HG03571 (cell line): ENCODE data around the gene NRXN3.

ENCODE experiments used
- ATAC-seq: cut with Tn5 transposase; IDR thresholded peaks from one replicate; pipeline ENCODE4 v1.9.1; 2021; ENCODE audit not compliant: unreplicated experiment

Gene NRXN3

GRCh38 chr14:79699206-79699605 lies 1529.0 kb downstream of the NRXN3 start:
- ATAC-seq = no peak

- ATAC-seq = no peak
These were observed 1531.2 kb downstream of the NRXN3 start for GRCh38 chr14:79701371-79701770.

DNA sequence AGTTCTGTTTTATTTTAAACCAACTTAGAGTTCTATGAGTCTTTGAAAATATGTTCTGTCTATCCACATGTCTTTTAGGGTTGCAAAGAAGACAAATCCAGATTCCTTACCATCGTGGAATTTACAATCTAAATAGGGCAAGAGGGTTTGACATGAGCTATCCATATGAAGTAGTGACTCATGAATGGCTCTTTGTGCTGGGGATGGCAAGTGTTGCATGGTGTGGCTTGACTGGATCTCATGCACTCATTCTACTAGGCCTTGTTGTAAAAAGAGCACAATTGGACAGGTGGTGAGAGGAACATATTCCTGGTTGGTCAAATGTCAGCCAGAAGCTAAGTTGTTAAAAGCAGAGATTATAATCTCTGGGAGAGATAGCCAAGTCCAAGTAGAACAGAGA lies 1532.0 kb downstream of the NRXN3 start:
- no peak for ATAC-seq

GRCh38 chr14:79703209-79703608 lies 1533.0 kb downstream of the NRXN3 start:
- no peak for ATAC-seq

GRCh38 chr14:79704041-79704807 lies 1534.1 kb downstream of the NRXN3 start:
- ATAC-seq = no peak

DNA sequence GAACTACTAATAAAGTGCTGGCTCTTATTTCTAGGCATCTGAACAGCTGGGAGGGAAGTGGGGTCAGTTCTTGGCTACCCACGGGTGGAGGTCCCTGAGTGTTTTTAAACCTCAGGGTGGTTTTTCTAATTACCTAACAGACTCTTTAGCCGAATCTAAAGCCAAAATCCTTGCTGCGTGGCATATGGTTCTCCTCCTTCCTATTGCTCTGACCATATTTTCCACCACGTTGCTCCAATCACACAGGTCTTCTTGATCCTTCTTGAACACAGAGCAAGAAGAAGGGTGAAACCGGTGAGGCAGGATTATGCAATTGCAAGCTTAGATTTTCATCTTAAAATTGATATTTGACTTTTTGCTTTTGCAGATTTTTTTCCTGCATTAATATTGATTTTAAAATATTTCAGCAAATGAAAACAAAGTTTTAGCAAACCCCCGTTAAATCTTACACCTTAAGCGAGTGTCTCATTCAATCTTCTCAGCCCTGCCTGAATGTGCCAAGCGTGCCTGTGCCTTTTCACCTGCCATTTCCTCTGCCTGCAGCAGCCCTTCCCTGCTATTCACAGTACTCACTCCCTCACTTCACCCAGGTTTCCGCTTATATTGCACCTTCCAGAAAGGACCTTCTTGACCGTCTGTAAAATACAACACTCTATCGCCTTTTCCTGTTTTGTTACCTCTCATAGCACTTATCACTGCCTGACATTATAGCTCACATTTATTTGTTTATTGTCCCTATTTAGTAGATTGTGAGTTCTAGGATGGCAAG lies 1535.1 kb downstream of the NRXN3 start:
- no peak for ATAC-seq

GRCh38 chr14:79706382-79706781 lies 1536.2 kb downstream of the NRXN3 start:
- ATAC-seq = no peak

DNA sequence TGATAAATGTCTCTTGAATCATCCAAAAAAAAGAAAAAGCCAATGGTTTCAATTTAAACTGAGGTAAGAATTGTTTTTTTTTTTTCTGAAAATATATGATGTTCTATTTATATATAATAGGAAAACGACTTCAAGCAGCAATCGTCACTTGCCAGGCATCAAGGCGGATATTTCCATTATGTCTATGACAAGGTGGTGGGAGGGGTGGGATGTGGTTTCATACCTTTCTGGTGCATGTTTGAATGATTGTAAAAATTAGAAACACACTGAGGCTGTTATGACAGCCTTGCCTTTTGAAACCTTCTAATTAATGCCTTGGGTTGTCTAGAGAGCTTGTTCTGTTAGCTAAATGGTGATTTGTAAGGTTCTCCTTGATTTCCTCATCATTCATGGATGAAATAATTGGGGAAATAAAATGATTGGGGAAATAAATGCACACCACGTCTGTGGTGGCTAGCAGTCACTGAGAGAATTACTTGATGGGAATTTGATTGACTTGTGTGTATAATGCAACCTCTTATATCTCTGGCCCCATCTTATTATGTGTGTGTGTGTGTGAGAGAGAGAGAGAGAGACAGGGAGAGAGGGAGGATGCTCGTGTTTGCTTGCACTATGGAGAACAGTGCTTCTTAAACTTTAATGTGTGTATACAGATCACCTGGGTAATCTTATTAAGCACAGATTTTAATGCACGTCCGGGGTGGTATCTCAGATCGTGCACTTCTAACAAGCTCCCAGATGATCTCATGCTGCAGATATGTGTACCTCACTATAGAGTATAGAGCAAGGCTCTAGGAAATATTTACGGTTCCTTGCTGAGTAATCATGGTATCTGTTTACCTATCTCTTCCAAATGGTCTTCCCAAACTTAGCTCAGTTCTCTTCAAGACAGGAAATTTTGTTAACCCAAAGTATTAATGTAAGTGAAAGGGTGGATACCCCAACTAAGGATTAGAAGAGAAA lies 1538.5 kb downstream of the NRXN3 start:
- ATAC-seq = no peak

- ATAC-seq = no peak
These were observed 1539.4 kb downstream of the NRXN3 start for GRCh38 chr14:79709573-79709972.

DNA sequence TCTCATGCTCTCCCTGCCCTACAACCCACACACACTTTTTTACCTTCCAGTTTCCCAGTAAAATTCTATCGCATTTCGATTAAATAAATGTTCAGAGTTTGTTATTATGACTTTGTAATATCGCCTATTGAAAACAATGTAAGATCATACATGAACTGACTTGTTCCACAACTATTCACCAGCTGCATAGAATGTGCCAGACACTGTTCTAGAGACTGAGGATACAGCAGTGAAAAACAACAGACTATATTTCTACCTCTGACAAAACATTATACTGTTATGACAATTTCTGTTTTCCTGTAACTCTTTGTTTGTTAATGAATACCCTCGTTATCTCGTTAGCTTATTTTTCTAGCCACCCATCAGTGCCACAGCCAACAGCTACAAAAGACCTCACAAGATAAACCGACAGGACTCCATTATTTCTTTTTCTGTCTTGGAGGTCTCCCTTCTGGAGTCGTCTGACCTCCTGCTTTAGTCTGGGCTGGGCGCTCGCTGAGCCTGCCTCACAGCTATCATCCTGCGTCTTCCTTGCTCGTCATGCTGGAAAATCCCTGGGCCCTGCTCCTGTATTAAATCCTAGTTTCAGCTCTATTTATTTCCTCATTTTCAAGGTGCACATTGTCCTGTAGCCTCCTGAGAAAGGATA lies 1542.3 kb downstream of the NRXN3 start:
- no peak for ATAC-seq

DNA sequence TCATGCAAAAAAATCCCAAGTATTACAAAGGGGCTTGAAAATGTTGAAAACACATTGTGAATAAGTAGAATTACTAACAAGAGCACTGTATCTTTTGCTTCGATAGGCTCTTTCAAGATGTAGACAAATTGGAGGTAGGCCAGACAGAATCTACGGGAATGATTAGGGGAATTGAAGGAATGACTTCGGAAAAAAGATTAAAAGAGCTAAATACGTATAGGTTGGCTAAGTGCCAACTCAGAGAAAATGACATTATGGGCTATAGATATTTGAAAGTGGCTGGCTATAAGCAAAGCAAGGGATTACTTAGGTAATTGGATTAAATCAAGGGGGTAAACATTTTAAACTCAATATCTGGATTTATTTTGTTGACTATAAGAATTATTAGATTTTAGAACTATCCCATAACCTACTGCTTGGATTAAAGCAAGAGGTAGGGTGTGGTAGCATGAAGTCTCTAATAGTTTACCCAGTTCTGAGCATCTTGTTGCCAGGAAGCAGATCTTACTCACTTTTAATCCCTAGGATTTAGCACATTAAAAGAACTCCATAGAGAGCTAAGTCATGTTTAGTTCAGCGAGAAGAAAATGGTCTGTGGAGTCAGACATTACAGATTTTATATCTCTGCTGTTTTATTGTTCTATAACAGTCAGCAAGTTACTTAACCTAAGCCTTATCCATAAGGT lies 1551.4 kb downstream of the NRXN3 start:
- no peak for ATAC-seq

DNA sequence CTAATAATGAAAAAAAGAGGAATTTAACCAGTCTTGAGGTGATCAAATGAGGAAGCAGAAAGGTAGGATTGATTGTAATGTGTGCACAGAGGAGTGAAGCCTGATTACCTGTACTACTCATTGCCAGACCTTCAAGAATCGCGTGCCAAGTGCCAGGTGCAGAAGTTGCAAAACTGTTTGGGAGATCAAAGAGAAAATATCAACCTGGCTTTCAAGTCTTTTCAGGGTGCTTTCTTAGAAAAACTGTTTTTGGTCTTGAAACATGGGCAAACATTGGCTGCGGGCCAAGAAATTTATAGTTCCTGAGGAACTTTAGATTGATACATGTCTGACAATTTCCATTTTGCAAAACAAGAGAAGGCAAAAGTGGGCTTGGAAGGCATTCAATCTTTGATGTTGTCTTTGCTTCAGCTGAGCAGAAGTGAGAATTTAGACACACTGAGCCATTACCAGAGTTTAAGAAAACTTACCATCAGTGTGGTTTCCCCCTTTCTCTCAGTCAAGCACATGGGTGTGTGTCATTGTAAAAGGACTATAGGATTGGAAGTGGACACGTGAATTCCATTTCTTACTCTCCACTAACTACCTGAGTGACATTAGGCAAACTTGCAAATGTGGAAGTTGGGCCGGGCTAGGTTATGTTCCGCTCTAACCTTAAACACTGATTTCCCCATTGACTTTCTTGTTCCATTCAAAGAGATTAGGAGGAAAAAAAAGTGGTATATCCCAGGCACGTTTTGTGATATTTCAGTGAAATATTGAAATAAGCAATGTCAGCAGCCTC lies 1555.0 kb downstream of the NRXN3 start:
- no peak for ATAC-seq

DNA sequence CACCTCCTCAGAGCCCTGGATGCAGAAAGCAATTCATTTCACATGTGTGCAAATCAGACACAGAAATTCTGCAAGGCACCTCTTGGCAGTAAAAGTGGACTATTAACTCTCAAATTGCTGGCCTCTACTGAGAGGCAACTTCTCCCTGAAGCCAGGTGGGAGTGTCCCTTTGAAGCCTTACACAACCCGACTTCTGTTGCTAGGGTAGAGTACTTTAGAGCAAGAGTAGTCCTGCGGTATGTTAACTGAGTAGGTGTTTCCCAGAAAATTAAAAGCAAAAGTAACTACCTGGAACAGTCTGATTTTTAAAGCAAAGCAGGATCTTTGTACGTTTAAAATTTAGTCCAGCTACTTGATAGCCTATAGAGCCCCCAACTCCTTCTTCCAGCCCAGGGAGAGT lies 1557.7 kb downstream of the NRXN3 start:
- ATAC-seq = no peak

- ATAC-seq = no peak
These were observed 1558.2 kb downstream of the NRXN3 start for GRCh38 chr14:79728331-79728730.

GRCh38 chr14:79729731-79730130 lies 1559.6 kb downstream of the NRXN3 start:
- ATAC-seq = no peak

GRCh38 chr14:79730196-79730595 lies 1560.0 kb downstream of the NRXN3 start:
- ATAC-seq = no peak

DNA sequence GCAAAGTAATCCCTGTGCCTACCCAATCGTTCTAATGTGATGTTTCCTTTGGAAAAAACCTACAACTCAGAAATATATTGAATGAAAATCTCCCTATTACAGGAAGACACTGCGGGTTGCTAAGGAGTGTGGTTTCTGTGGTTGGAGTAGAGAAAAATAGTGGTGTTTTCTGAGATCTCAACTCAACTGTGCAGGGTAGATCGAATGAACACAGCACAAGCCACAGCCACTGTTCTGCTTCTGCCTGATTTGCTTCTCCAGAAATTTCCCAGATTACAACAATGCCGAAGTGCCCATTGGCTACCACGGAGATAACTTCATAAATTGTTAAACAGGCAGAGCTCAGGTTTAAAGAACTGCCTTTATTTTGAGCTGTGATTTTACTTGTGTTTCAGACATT lies 1560.8 kb downstream of the NRXN3 start:
- no peak for ATAC-seq

DNA sequence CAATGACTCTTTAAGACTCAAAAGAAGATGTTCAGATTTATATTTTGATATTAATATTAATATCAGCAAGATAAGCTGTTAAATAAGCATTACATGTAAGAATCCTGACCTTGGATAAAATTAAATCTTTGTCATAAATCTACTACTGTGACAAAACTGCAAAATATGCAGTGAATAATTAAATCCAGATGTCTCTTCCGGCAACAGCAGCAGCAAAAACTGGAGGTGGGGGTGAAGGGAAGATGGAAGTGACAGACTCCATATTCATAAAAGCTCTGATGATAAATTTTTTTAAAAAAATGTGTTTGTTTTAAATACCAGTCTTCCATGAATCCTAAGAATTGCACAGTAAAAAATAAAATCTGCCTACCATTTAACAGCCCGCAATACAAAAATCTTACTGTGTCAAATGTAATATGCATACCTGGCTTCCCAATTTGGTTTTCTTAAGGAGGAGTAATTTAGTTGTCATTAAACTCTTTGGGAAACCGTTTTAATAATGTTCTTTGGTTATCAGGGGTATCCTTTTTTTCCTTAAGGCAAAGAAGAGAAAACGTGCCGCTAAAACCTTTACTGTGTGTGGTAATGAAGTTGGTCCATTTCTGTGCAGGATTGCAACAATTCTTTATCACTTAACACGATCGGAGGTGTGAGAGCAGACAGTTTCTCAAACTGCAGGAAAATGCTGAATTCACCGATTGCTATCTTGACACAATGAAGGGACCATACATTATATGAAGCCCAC lies 1562.9 kb downstream of the NRXN3 start:
- no peak for ATAC-seq

DNA sequence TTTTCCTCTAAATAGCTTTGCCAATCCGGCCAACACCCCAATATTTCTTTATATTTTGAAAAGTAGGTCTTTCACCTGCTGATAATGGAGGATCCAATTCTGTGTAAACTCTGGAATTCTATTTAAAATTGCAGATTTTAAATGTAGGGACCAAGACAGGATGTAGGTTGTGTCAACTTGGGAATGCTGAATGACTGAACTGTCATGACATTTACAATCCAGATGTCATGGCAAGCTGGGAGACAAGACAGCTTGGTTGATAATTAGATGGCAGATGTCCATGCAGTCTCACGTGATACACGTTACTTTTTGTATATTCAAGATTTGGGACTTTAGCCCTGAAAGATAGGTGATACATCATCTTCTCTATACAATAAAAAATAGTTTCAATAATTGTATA lies 1564.0 kb downstream of the NRXN3 start:
- no peak for ATAC-seq
